ENCODE measurements around the gene CNTNAP4.

Gene CNTNAP4

DNA sequence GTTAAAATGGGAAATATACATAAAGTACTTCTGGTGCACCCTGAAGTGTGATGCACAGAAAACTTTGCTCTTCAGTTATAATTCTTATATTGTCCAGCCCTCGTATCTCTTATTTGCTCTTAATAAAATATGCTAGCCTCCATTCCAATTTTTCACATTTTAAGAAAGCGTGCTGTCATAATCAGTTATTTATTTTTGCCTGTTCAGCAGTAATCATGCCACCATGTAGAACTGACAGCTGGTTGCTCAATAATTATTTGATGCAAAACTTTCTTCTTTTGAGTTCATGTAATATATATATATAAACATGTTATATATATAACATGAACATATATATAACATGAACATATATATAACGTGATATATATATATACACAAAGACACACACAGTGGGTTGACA, 294.6 kb downstream of the CNTNAP4 start:
- DNase-seq (ENCODE audit: extremely low spot score, insufficient read length, low read depth) = no peak
- no peak for FAIRE-seq

DNA sequence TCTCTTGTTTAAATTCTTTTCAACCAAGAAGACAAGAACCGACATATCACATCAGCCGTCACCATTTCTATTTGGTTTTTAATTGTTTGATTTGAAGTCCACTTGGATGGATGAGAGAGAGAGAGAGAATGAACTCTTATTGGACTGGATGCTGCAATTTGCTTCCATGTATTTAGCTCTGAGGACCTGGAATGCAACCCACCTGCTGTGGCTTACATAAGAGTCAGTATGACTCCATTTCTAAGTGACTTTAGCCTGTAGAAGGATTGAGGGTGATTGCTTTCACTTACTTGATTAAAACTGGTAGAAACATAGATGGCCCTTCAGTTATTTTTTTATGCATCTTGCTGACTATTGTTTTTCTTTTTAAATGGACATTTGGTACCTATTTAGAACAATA, 296.1 kb downstream of the CNTNAP4 start:
- FAIRE-seq (no peak), DNase-seq (ENCODE audit: extremely low spot score, insufficient read length, low read depth) (no peak)

DNA sequence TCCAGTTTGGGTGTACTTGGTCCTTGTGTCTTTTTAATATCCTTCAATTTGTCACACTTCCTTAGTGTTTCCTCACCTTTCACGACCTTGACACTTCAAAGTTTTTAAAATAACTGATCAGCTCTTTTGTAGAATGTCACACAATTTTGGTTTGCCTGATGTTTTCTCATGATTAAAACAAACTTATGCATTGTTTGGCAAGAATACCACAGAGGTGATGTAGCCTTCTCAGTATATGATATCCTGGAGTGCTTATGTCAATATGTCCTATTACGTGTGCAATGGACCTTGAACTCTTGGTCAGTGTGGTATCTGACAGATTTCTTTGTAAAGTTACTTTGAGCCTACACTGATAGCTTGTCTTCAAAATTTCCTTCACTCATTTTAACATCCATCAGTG, 297.4 kb downstream of the CNTNAP4 start:
- no peak for DNase-seq (ENCODE audit: extremely low spot score, insufficient read length, low read depth)
- no peak for FAIRE-seq

DNA sequence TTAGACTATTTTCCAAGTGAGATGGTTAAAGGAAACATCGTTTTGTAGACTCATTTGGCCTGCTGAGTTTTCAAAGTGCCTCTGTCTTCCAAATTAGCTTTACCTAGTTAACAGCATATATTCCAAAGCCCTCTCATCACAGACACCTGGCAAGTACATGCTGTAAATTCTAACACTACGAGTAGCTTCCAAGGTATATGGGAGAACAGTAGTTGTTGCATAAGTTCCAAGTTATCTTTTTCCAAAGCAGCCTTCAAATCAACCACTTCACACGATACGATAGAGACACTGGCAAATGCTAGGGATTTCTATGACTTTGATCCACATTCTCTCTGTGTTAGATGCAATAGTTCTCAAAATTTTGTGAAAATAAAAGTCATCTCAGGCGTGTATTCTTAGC, 299.3 kb downstream of the CNTNAP4 start:
- DNase-seq (ENCODE audit: extremely low spot score, insufficient read length, low read depth) (no peak), FAIRE-seq (no peak)

DNA sequence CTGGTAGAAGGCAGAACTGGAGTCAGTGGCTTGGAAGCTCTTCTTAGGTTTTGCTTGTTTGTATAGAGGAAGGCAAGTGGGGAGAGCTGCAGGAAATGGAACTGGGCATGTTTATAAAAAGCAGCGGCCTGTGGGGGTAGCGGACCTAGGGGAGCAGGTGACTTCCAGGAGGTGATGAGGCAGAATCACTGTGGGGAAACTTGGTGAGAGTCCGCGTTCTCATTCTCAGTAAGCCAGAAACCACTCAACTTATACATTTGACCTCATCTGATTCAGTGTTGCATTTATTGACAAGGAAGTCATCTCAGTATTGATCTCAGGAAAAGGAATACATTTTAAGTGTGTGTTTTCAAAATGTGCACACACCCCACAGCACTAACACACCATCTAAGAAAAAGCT, 299.8 kb downstream of the CNTNAP4 start:
- DNase-seq (ENCODE audit: extremely low spot score, insufficient read length, low read depth) (no peak), FAIRE-seq (no peak)

DNA sequence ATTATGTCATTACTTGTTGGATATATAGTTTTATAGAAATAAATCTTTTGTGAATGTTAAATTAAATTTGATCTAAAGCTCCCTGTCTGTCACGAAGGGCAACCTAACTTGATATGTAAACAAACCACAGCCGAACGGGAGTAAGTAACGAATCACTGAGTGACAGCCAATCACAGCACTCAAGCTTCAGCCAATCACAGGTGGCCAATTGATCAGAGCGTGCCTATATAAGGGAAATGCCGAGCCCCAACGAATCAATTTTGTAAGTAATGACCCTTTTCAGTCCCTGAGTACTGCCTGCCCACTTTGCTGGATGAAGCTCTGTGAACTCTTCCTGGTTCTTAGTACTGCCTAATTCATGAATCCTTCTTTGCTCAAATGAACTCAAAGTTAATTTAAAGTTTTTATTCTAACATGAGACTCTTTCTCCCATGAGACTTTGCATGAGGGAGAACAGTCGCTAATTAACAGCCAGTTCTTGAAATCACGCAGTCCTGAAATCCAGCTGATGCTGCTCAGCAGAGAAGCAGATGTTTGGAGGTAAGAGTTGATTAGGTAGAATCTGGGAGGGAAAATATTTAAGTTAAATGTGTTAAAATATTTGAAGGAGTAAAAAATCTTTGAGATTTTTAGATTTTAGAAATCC, 302.2 kb downstream of the CNTNAP4 start:
- no peak for FAIRE-seq
- no peak for DNase-seq (ENCODE audit: extremely low spot score, insufficient read length, low read depth)

DNA sequence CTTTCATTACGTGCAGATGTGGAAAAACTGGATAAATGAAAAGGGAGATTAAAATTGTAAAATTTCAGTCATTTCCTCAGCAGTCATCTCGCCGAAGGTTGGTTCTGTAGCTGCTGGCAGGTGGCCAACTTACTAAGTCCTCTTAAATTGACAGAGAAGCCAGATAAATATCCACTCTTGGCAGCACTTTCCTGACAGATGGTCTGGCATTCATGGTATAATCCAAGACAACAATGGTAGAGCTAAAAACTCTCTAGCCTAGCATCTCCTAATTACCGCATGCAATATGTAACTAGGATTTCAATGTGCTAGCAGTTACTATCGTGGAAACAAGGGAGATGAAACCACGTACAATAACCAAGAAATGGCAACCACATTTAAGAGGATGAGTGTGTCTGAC, 306.3 kb downstream of the CNTNAP4 start:
- FAIRE-seq = no peak
- no peak for DNase-seq (ENCODE audit: extremely low spot score, insufficient read length, low read depth)

DNA sequence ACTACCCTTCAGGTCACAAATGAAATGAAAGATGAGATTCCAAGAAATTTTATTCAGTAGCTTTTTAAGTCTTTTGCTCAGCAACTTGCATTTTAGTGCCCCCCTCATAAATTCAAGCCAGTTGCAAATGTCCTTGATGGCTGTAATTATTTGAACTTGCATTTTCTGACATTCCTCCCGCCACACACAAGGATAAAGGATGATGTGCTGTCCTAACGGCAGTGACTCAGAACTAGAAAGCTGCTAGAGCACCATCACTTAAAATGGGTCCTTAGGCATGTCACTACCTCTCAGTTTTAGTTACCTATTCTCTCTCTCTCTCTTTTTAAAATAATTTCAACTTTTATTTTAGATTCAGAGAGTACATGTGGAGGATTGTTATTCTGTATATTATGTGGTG, 306.7 kb downstream of the CNTNAP4 start:
- no peak for DNase-seq (ENCODE audit: extremely low spot score, insufficient read length, low read depth)
- FAIRE-seq = no peak

DNA sequence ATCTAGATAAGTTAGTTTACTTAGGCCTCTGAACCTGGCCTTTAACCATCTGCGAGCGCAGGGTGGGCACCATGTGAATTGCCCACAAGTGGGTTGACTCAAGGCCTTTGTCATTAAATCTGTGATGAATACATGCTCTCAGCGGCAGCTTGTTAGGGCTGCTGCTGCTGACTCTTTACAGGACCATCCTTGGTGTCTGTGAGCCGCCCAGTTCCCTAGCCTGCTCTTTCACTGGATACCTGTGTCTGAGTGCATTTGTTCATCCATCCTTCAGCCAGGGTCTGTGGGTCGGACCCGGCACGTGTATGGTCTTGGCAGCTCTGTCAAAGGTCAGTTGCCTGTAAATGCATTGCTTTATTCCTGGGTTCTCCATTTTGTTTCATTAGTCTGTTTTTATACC, 321.3 kb downstream of the CNTNAP4 start:
- DNase-seq (ENCODE audit: extremely low spot score, insufficient read length, low read depth) (no peak), FAIRE-seq (no peak)

DNA sequence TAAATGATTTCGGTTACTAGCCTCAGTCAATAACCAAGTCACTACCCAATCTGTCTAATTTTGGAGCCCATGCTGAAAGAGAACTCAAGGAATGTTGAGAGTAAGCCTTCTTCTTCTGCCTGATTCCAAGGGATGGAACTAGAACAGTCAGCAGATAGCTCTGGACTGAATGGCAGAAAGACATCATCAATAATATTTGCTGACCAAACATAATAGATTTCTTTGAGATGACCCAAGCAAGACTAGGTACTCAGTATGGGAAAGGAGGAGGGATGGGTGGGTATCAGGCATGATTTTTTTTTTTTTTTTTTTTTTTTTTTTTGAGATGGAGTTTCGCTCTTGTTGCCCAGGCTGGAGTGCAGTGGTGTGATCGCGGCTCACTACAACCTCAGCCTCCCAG, 330.1 kb downstream of the CNTNAP4 start:
- FAIRE-seq (no peak), DNase-seq (ENCODE audit: extremely low spot score, insufficient read length, low read depth) (no peak)

Measured in GM18507 (cell line).